Measurements from ENCODE around the gene TEAD1.
A peak's percentile ranks its signal among the peaks of the same experiment; 100 is the strongest.

The TEAD1 gene

DNA sequence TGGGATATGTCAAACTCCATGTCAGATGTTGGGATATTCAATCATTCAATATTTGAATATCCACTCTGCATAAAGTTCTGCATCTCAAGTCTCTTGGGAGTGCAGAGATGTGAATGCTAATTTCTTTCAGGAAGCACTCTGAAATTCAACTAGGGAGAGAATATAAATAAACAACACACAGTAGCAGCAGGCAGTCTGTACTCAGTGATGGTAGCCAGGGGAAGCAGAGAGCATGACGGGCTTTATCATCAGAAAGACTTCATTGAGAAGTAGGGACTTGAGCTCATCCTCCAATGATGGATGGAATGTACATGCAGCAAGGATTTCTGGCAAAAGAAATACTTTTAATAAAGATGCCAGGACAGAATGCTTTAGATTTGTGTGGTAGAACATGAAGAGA is 9.8 kb upstream of the TEAD1 start:
- TF ChIP-seq, protein P1, sequence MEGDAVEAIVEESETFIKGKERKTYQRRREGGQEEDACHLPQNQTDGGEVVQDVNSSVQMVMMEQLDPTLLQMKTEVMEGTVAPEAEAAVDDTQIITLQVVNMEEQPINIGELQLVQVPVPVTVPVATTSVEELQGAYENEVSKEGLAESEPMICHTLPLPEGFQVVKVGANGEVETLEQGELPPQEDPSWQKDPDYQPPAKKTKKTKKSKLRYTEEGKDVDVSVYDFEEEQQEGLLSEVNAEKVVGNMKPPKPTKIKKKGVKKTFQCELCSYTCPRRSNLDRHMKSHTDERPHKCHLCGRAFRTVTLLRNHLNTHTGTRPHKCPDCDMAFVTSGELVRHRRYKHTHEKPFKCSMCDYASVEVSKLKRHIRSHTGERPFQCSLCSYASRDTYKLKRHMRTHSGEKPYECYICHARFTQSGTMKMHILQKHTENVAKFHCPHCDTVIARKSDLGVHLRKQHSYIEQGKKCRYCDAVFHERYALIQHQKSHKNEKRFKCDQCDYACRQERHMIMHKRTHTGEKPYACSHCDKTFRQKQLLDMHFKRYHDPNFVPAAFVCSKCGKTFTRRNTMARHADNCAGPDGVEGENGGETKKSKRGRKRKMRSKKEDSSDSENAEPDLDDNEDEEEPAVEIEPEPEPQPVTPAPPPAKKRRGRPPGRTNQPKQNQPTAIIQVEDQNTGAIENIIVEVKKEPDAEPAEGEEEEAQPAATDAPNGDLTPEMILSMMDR (IDR thresholded peaks at IDR 0.05; ENCODE audit: insufficient read depth, low read length), result no peak
- TF ChIP-seq GABPA (IDR thresholded peaks at IDR 0.05; ENCODE audit: low read depth) (no peak), POLR2AphosphoS5 (IDR thresholded peaks at IDR 0.05; ENCODE audit: low read depth) (no peak), SPI1 (IDR thresholded peaks at IDR 0.05; ENCODE audit: borderline replicate concordance, low read depth) (no peak)
- TF ChIP-seq, protein P2, sequence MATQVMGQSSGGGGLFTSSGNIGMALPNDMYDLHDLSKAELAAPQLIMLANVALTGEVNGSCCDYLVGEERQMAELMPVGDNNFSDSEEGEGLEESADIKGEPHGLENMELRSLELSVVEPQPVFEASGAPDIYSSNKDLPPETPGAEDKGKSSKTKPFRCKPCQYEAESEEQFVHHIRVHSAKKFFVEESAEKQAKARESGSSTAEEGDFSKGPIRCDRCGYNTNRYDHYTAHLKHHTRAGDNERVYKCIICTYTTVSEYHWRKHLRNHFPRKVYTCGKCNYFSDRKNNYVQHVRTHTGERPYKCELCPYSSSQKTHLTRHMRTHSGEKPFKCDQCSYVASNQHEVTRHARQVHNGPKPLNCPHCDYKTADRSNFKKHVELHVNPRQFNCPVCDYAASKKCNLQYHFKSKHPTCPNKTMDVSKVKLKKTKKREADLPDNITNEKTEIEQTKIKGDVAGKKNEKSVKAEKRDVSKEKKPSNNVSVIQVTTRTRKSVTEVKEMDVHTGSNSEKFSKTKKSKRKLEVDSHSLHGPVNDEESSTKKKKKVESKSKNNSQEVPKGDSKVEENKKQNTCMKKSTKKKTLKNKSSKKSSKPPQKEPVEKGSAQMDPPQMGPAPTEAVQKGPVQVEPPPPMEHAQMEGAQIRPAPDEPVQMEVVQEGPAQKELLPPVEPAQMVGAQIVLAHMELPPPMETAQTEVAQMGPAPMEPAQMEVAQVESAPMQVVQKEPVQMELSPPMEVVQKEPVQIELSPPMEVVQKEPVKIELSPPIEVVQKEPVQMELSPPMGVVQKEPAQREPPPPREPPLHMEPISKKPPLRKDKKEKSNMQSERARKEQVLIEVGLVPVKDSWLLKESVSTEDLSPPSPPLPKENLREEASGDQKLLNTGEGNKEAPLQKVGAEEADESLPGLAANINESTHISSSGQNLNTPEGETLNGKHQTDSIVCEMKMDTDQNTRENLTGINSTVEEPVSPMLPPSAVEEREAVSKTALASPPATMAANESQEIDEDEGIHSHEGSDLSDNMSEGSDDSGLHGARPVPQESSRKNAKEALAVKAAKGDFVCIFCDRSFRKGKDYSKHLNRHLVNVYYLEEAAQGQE (IDR thresholded peaks at IDR 0.05; ENCODE audit: insufficient replicate concordance, low read depth), result no peak
- no peak for DNase-seq (ENCODE audit: low read depth in 1 of 2, low spot score in 1 of 2)
- Histone ChIP-seq H3K27me3 (ENCODE audit: insufficient read depth, poor library complexity, severe bottlenecking) (no peaks in the 10 kb centered on the region), H3K27ac (replicated peaks) (no peak overlapping the region), H3K4me3 (replicated peaks; ENCODE audit: insufficient read depth, low read length) (no peak overlapping the region)

DNA sequence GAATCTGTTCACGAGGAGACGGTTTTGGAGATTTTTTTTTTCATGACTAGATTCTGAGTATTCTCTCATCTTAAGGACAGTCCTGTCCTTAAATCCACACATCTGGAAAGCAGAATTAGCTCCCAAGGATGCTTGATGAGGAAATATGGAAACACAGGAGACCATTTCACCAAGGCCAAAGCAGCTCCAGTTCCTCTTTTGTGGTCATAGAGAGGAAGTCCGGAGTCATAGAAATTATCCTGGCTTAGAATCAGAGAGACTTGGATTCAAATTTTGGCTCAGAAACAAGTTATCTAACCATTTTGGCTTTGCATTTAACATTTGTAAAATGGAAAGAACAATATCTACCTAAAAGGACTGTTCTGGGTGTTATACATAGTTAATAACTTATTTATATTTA is 7.3 kb upstream of the TEAD1 start:
- Histone ChIP-seq H3K4me3 (replicated peaks; ENCODE audit: insufficient read depth, low read length) (no peak overlapping the region), H3K27me3 (ENCODE audit: insufficient read depth, poor library complexity, severe bottlenecking) (no peaks in the 10 kb centered on the region), H3K27ac (replicated peaks) (no peak overlapping the region)
- DNase-seq (ENCODE audit: low read depth in 1 of 2, low spot score in 1 of 2), result peak in 1 of 2 experiments; percentile 14
- TF ChIP-seq SPI1 (IDR thresholded peaks at IDR 0.05; ENCODE audit: borderline replicate concordance, low read depth), result peak; percentile 95
- TF ChIP-seq POLR2AphosphoS5 (IDR thresholded peaks at IDR 0.05; ENCODE audit: low read depth), result no peak
- TF ChIP-seq, protein P2 (IDR thresholded peaks at IDR 0.05; ENCODE audit: insufficient replicate concordance, low read depth), result no peak

DNA sequence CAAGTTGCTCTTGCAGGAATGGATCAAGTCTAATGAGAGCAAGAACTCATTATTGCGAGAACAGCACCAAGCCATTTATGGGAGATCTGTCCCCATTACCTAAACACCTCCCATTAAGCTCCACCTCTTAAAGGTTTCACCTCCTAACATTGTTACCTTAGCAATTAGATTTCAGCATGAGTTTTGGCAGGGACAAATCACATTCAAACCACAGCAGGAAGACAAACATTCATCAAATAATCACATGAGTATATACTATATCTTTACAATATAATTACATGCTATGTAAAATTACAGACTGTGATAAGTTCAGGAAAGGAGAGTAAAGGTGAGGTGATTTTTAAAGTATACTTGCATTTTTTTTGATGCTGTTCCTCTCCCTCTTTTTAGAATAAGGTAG is 6.6 kb upstream of the TEAD1 start:
- TF ChIP-seq GABPA (IDR thresholded peaks at IDR 0.05; ENCODE audit: low read depth), result no peak
- TF ChIP-seq, protein P2 (IDR thresholded peaks at IDR 0.05; ENCODE audit: insufficient replicate concordance, low read depth), result no peak
- TF ChIP-seq POLR2AphosphoS5 (IDR thresholded peaks at IDR 0.05; ENCODE audit: low read depth), result no peak
- TF ChIP-seq SPI1 (IDR thresholded peaks at IDR 0.05; ENCODE audit: borderline replicate concordance, low read depth), result no peak
- TF ChIP-seq, protein P1 (IDR thresholded peaks at IDR 0.05; ENCODE audit: insufficient read depth, low read length), result no peak
- Histone ChIP-seq H3K27ac (replicated peaks) (no peak overlapping the region), H3K4me3 (replicated peaks; ENCODE audit: insufficient read depth, low read length) (no peak overlapping the region), H3K27me3 (ENCODE audit: insufficient read depth, poor library complexity, severe bottlenecking) (no peaks in the 10 kb centered on the region)
- no peak for DNase-seq (ENCODE audit: low read depth in 1 of 2, low spot score in 1 of 2)
